Peyer's patch (tissue), 4 donors: ENCODE results near the gene MAF. TPM values are rescaled to one million over a fixed set of nuclear protein-coding genes. Genes with fewer than 3 reads are reported as not detected.

Source experiments
- DNase-seq, 3 donors: peaks; one replicate each; pipeline ENCODE4 v3.0.0-alpha.2; 2017 to 2019
- H3K27ac ChIP-seq, 4 donors: fragments of 200-600 bp; sonication (generic); one replicate each; pipeline ENCODE4 v1.5.1; 2016 to 2019
- H3K27me3 ChIP-seq, 2 donors: fragments of 200-600 bp; sonication (generic); one replicate each; pipeline ENCODE4 v1.5.1; 2019
- H3K36me3 ChIP-seq, 3 donors: fragments of 200-600 bp; sonication (generic); one replicate each; pipeline ENCODE4 v1.5.1; 2016 to 2019
- H3K4me1 ChIP-seq, 4 donors: fragments of 200-600 bp; sonication (generic); one replicate each; pipeline ENCODE4 v1.5.1; 2016 to 2019
- H3K4me3 ChIP-seq, 4 donors: fragments of 200-600 bp; sonication (generic); 1 replicate in 3 of 4; 2 replicates in 1 of 4; pipeline ENCODE4 v1.5.1; 2016 to 2019; ENCODE audit warnings: mild to moderate bottlenecking in 1 of 4
- H3K9me3 ChIP-seq, 4 donors: fragments of 200-600 bp; sonication (generic); one replicate each; pipeline ENCODE4 v1.5.1; 2016 to 2019; ENCODE audit warnings: mild to moderate bottlenecking in 1 of 4
- POLR2A ChIP-seq, 2 donors: fragments of 450-650 bp; IDR thresholded peaks; one replicate each; pipeline ENCODE4 v1.5.1; 2017; ENCODE audit warnings: antibody characterized with exemption in 2 of 2, mild to moderate bottlenecking in 2 of 2, moderate library complexity in 2 of 2
- total RNA-seq, 4 donors: library from RNA; depleted of rRNA; stranded (reverse); fragments of >200 nt; gene quantifications; one replicate each; pipeline ENCODE4 v1.1.0, GENCODE V29; 2016
- TF ChIP-seq, protein P1 (sequence below), 6 experiments: fragments of 450-650 bp in 4 of 6; fragments of 200-600 bp in 2 of 6; sonication (generic) in 1 of 6; IDR thresholded peaks; one replicate each; pipeline ENCODE4 v1.5.1; 2017 to 2019; ENCODE audit warnings: antibody characterized with exemption in 6 of 6, mild to moderate bottlenecking in 3 of 6, moderate library complexity in 1 of 6

MAF gene
- total RNA-seq, 4 donors from 2014 or later = 92.4 to 390 (median 235) TPM

DNA sequence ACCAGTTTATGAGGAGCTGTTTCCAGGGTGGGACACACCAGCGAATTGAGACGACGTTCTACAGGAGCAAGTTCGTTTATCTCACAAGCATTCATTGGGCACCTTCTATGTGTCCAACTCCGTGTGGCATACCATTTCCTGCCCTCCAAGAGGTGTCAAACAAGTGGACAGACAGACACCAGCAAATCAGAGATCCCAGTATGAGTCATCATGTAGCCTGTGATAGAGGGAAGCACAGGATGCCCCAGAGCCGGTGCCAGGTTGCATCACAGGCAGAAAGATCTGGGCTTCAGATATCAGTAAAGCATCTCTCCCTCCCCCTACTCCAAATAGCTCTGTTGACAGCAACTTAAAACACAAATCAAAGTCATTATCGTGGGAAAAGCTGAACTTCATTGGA lies 31.8 kb upstream of the MAF start:
- Histone ChIP-seq H3K4me1 (no peaks in the 10 kb centered on the region), H3K4me3 (no peak overlapping the region), H3K27ac (no peak overlapping the region), H3K9me3 (no peaks in the 10 kb centered on the region), H3K36me3 (no peaks in the 10 kb centered on the region), H3K27me3 (no peaks in the 10 kb centered on the region)
- TF ChIP-seq, protein P1, sequence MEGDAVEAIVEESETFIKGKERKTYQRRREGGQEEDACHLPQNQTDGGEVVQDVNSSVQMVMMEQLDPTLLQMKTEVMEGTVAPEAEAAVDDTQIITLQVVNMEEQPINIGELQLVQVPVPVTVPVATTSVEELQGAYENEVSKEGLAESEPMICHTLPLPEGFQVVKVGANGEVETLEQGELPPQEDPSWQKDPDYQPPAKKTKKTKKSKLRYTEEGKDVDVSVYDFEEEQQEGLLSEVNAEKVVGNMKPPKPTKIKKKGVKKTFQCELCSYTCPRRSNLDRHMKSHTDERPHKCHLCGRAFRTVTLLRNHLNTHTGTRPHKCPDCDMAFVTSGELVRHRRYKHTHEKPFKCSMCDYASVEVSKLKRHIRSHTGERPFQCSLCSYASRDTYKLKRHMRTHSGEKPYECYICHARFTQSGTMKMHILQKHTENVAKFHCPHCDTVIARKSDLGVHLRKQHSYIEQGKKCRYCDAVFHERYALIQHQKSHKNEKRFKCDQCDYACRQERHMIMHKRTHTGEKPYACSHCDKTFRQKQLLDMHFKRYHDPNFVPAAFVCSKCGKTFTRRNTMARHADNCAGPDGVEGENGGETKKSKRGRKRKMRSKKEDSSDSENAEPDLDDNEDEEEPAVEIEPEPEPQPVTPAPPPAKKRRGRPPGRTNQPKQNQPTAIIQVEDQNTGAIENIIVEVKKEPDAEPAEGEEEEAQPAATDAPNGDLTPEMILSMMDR (IDR thresholded peaks at IDR 0.05) = no peak
- no peak for TF ChIP-seq POLR2A (IDR thresholded peaks at IDR 0.05)
- DNase-seq = no peak

GRCh38 chr16:79628988-79629387 lies 28.5 kb upstream of the MAF start:
- Histone ChIP-seq H3K4me1 (no peaks in the 10 kb centered on the region), H3K4me3 (no peak overlapping the region), H3K27me3 (no peaks in the 10 kb centered on the region), H3K27ac (no peak overlapping the region), H3K9me3 (no peaks in the 10 kb centered on the region), H3K36me3 (no peaks in the 10 kb centered on the region)
- TF ChIP-seq POLR2A (IDR thresholded peaks at IDR 0.05) = no peak
- TF ChIP-seq, protein P1 (IDR thresholded peaks at IDR 0.05) = no peak
- DNase-seq = no peak

DNA sequence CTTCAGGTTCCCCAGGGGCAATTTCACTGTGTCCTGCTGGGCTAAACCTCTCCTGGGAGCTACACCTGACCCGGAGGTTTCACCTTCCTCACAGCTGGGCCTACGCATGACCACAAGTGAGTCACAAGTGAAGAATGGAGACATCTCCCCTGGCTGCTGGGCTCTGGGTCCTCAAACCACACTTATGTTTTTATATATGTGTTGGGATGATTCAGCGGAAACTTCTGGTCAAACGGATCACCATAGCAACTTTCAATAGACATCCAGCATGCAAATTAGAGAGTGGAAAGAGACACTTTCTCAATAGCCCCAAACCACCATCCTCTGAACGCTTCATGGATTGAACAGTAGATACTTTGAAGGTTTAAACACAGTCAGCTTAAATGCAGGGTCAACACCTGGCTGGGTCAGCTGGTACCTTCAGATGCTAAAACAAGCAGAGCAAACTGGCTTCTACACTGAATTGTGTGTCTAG lies 28.0 kb upstream of the MAF start:
- TF ChIP-seq, protein P1 (IDR thresholded peaks at IDR 0.05) = no peak
- no peak for TF ChIP-seq POLR2A (IDR thresholded peaks at IDR 0.05)
- no peaks in the 10 kb centered on the region for H3K9me3 ChIP-seq
- DNase-seq = no peak
- H3K36me3 ChIP-seq = no peaks in the 10 kb centered on the region
- no peaks in the 10 kb centered on the region for H3K4me1 ChIP-seq
- no peak overlapping the region for H3K27ac ChIP-seq
- H3K27me3 ChIP-seq = no peaks in the 10 kb centered on the region
- no peak overlapping the region for H3K4me3 ChIP-seq

- Histone ChIP-seq H3K9me3 (no peaks in the 10 kb centered on the region), H3K4me3 (no peak overlapping the region), H3K4me1 (no peaks in the 10 kb centered on the region), H3K27ac (no peak overlapping the region), H3K36me3 (no peaks in the 10 kb centered on the region), H3K27me3 (no peaks in the 10 kb centered on the region)
- no peak for DNase-seq
- TF ChIP-seq POLR2A (IDR thresholded peaks at IDR 0.05) = no peak
- TF ChIP-seq, protein P1 (IDR thresholded peaks at IDR 0.05) = no peak
These were observed 26.6 kb upstream of the MAF start for GRCh38 chr16:79627092-79627491.

DNA sequence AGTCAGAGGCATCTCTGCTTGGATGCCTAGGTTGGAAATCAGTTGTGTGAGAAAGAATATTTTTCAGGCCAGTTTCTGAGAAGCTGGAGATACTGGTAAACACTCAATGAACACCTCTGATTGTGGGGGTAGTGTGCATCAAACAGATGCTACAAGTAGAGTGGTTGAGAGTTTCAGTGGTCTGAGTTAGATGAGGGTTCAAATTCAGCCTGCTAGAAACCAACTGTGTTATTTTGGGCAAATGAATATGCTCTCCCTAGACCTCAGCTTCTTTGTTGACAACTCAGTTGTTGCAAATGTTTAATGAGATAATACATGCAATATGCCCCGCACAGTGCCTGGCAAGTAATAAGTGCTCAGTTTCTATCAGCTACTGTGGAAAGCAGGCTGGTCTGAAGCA lies 25.2 kb upstream of the MAF start:
- no peaks in the 10 kb centered on the region for H3K4me1 ChIP-seq
- TF ChIP-seq, protein P1 (IDR thresholded peaks at IDR 0.05) = no peak
- TF ChIP-seq POLR2A (IDR thresholded peaks at IDR 0.05) = no peak
- no peaks in the 10 kb centered on the region for H3K9me3 ChIP-seq
- no peak for DNase-seq
- no peaks in the 10 kb centered on the region for H3K36me3 ChIP-seq
- no peaks in the 10 kb centered on the region for H3K27me3 ChIP-seq
- H3K27ac ChIP-seq = no peak overlapping the region
- no peak overlapping the region for H3K4me3 ChIP-seq

DNA sequence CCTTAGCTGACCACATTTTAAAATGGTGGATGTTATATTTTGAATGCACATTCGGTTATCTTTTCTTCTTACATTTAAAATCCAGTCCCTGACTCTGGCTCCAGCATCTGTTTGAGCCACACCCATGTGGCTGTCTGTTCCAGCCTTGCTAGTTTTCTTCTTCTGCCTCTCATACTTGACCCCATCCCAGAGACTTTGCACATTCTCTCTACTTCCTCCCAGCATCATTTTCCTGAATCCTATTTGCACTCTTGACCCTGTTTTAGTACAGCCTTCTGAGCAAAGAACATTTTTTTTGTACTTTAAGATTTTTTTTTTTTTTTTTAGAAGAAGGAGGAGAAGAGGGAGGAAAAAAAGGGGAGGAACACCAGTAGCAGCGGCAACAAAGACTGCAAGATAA lies 23.3 kb upstream of the MAF start:
- Histone ChIP-seq H3K27ac (no peak overlapping the region), H3K4me1 (no peaks in the 10 kb centered on the region), H3K36me3 (no peaks in the 10 kb centered on the region), H3K9me3 (no peaks in the 10 kb centered on the region), H3K4me3 (no peak overlapping the region), H3K27me3 (no peaks in the 10 kb centered on the region)
- TF ChIP-seq, protein P1 (IDR thresholded peaks at IDR 0.05) = no peak
- no peak for TF ChIP-seq POLR2A (IDR thresholded peaks at IDR 0.05)
- DNase-seq = no peak
